Astrocyte (in vitro differentiated cells and primary cell): ENCODE data around the gene AUNIP.

ENCODE experiments used
- CTCF ChIP-seq: IDR thresholded peaks from 2 replicates; pipeline ENCODE4 v1.5.1; 2011; ENCODE audit warnings: low read depth, mild to moderate bottlenecking, inconsistent platforms, low read length, moderate library complexity; ENCODE audit not compliant: insufficient read depth
- EZH2 ChIP-seq: IDR thresholded peaks from 2 replicates; pipeline ENCODE4 v1.6.1; 2012; ENCODE audit warnings: mild to moderate bottlenecking, low read length, inconsistent platforms; ENCODE audit not compliant: insufficient read depth

DNA sequence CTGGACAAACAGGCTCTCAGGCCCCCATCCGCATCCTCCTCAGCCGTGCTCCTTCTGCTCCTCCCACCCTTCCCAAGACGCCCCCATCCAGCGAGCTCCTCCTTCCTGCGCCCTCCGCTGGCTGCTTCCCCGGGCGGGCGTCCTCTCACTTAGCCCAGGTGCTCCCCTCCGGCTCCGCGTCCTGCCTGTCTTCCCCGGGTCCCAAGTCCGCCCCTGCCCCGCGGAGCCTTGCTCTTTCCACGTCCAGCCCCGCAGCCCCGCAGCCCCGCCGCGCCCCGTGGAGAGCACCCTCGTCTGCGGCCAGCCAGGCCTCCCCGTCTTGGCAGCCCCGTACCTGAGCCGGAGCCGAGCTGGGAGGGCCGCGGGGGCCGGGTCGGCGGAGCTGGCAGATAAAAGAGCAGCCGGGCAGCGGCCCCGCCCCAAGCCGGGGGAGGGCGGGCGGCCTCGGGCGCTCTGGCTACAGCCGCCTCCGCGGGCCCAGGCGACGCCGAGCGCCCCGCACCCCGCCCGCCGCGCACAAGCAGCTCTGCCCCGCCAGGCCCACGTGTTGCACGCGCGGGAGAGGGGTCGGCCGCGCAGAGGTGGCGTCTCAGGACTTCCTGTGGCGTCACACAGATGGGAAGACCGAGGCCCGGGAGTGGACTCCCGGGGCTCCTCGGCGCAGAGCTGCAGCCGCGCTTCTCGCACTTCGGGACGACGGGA, 16.0 kb upstream of the AUNIP start, which contains the start of gene PAQR7:
- no peak for TF ChIP-seq CTCF
- no peak for TF ChIP-seq EZH2
